GM12878 (cell line): ENCODE data around the gene ATP2A1. TPM values are rescaled to one million over a fixed set of nuclear protein-coding genes. Genes with fewer than 3 reads are reported as not detected.

Experiments
- ATAC-seq: fragments of 200-7000 bp; cut with Tn5 transposase; 3 replicates; pipeline ENCODE4 v1.9.1; 2020; ENCODE audit warnings: mild to moderate bottlenecking, moderate library complexity
- BruUV-seq: library from RNA; stranded (reverse); fragments of 400-500 nt; replicated peaks from 2 replicates; lab custom pipeline; 2021; lab: Mats Ljungman, UMichigan
- CTCF ChIA-PET: fragments of 300-600 bp; sonication (Branson Sonifier 250); formaldehyde crosslinking; extraction: SDS; loops from one replicate; lab custom pipeline; 2021; ENCODE audit warnings: inconsistent platforms; lab: Yijun Ruan, JAX
- POLR2A ChIA-PET: fragments of 350-600 bp; formaldehyde crosslinking; extraction: SDS; loops from one replicate; lab custom pipeline; 2021; ENCODE audit warnings: inconsistent platforms; lab: Charles Lee
- RAD21 ChIA-PET: fragments of 300-600 bp; sonication (Branson Sonifier 250); formaldehyde crosslinking; loops from one replicate; lab custom pipeline; 2023; ENCODE audit warnings: antibody characterized with exemption; ENCODE audit not compliant: unreplicated experiment; lab: Charles Lee
- SMC1A ChIA-PET: fragments of 300-600 bp; sonication (Branson Sonifier 250); formaldehyde crosslinking; loops from one replicate; lab custom pipeline; 2023; ENCODE audit not compliant: unreplicated experiment, uncharacterized antibody; lab: Charles Lee
- DNase-seq: peaks from one replicate; pipeline ENCODE4 v3.0.0-alpha.2; 2011; ENCODE audit warnings: low read depth, low spot score
- FAIRE-seq: peaks from 3 replicates; lab custom pipeline; 2011; peaks lifted over from hg19 to GRCh38; lab: Jason Lieb, UNC
- H2AFZ ChIP-seq: 2 replicates; pipeline ENCODE4 v1.6.0; 2011; ENCODE audit warnings: low read depth, low read length, control low read depth; ENCODE audit not compliant: control insufficient read depth
- H3K27ac ChIP-seq: 2 replicates; pipeline ENCODE4 v1.5.1; 2011; ENCODE audit warnings: control low read depth; ENCODE audit not compliant: control insufficient read depth, insufficient read depth
- H3K27me3 ChIP-seq, 2 experiments: replicated peaks in 1 of 2; 2 replicates each; pipeline versions ENCODE4 v1.6.0 to v1.6.1; 2011; ENCODE audit warnings: low read length in 1 of 2; ENCODE audit not compliant: control insufficient read depth in 2 of 2, insufficient read depth in 2 of 2
- H3K36me3 ChIP-seq, 2 experiments: 2 replicates each; pipeline ENCODE4 v1.5.1; 2011; ENCODE audit warnings: low read length in 1 of 2; ENCODE audit not compliant: control insufficient read depth in 2 of 2, insufficient read depth in 2 of 2
- H3K4me1 ChIP-seq: 2 replicates; pipeline ENCODE4 v1.6.1; 2011; ENCODE audit warnings: mild to moderate bottlenecking, low read length, moderate library complexity, mixed read lengths; ENCODE audit not compliant: control insufficient read depth, insufficient read depth
- H3K4me2 ChIP-seq: 2 replicates; pipeline ENCODE4 v1.6.0; 2011; ENCODE audit warnings: control low read depth; ENCODE audit not compliant: control insufficient read depth, insufficient read depth
- H3K4me3 ChIP-seq: fragments of 200-600 bp; sonication (generic); 2 replicates; pipeline ENCODE4 v1.5.1; 2016
- H3K79me2 ChIP-seq: 2 replicates; pipeline ENCODE4 v1.6.0; 2011; ENCODE audit warnings: low read length; ENCODE audit not compliant: control insufficient read depth, insufficient read depth
- H3K9ac ChIP-seq: 2 replicates; pipeline ENCODE4 v1.8.0; 2011; ENCODE audit warnings: low read length, control low read depth, mixed read lengths; ENCODE audit not compliant: control insufficient read depth, insufficient read depth
- H3K9me3 ChIP-seq: replicated peaks from 3 replicates; pipeline ENCODE4 v1.5.1; 2011; ENCODE audit warnings: mild to moderate bottlenecking, low read length; ENCODE audit not compliant: control insufficient read depth, insufficient read depth
- H4K20me1 ChIP-seq: 2 replicates; pipeline ENCODE4 v1.6.0; 2011; ENCODE audit not compliant: control insufficient read depth, insufficient read depth
- CHD2 ChIP-seq: IDR thresholded peaks from 2 replicates; pipeline ENCODE4 v1.6.1; 2011; ENCODE audit warnings: low read depth, low read length, improper control_type of control experiment, borderline replicate concordance
- FOXK2 ChIP-seq: fragments of 450-650 bp; IDR thresholded peaks from 2 replicates; pipeline ENCODE4 v1.6.1; 2017; ENCODE audit warnings: mild to moderate bottlenecking, moderate library complexity
- IRF4 ChIP-seq: IDR thresholded peaks from 2 replicates; pipeline ENCODE4 v1.6.1; 2011; ENCODE audit warnings: low read depth, low read length
- POLR2A ChIP-seq: IDR thresholded peaks from 2 replicates; pipeline ENCODE4 v1.6.1; 2011; ENCODE audit warnings: low read depth, mild to moderate bottlenecking, low read length
- SIN3A ChIP-seq: IDR thresholded peaks from 2 replicates; pipeline ENCODE4 v1.6.1; 2012; ENCODE audit warnings: low read depth, low read length, improper control_type of control experiment
- SREBF1 ChIP-seq: IDR thresholded peaks from 2 replicates; pipeline ENCODE4 v1.6.1; 2012; ENCODE audit warnings: mild to moderate bottlenecking, low read length
- YBX1 ChIP-seq: fragments of 450-650 bp; IDR thresholded peaks from 2 replicates; pipeline ENCODE4 v1.6.1; 2016; ENCODE audit warnings: antibody characterized with exemption
- ZBTB11 ChIP-seq: fragments of 450-650 bp; formaldehyde crosslinking; IDR thresholded peaks from 2 replicates; pipeline ENCODE4 v1.5.0; 2022; ENCODE audit warnings: mild to moderate bottlenecking, missing genetic modification characterization
- ZBTB33 ChIP-seq: fragments of 450-650 bp; IDR thresholded peaks from 2 replicates; pipeline ENCODE4 v1.6.1; 2017; ENCODE audit warnings: mild to moderate bottlenecking
- WGBS: methylation state at CpG from one replicate; pipeline ENCODE4 v1.1.6; 2016; ENCODE audit warnings: low lambda C conversion rate; ENCODE audit not compliant: insufficient replicate concordance, insufficient coverage; ENCODE audit errors: missing lambda C conversion rate; 5-methylcytosine and 5-hydroxymethylcytosine counted together
- in situ Hi-C: fragments of 300-500 bp; cut with MboI; formaldehyde crosslinking; loops from 9 replicates; pipeline ENCODE4 v1.14.3; 2018; ENCODE audit warnings: mixed read lengths
- intact Hi-C: fragments of 100-400 bp; cut with micrococcal nuclease; formaldehyde crosslinking; loops from one replicate; pipeline ENCODE4 v1.14.2; 2022; ENCODE audit not compliant: unreplicated experiment
- polyA plus RNA-seq, 11 experiments: library from polyadenylated mRNA; depleted of rRNA in 4 of 11; unstranded in 6 of 11; stranded (reverse) in 5 of 11; fragments of >200 nt; fragmentation: Nextera tagmentation in 4 of 11; fragmentation: Illumina TruSeq in 1 of 11; extraction: Ambion mirVana in 4 of 11; extraction: Trizol in 1 of 11; gene quantifications; 1 replicate in 1 of 11; 2 replicates in 10 of 11; pipeline versions ENCODE4 v1.2.1 to v1.2.3, GENCODE V29; 2011 to 2016; ENCODE audit warnings: inconsistent platforms in 2 of 11, missing spikeins in 2 of 11, low read depth in 1 of 11
- total RNA-seq, 4 experiments: library from RNA; depleted of rRNA in 3 of 4; stranded (reverse); fragments of >200 nt in 3 of 4; fragmentation: Illumina TruSeq in 1 of 4; extraction: Trizol in 1 of 4; gene quantifications; 2 replicates each; pipeline versions ENCODE4 v1.2.1 to v1.2.3, GENCODE V29; 2013 to 2021

Gene ATP2A1
- total and polyA plus RNA-seq, 10 of the 15 experiments (the other 5 are each of a cell fraction or from before 2014, with no cell fraction given): 0.13 to 1.7 (median 0.88) TPM

GRCh38 chr16:28900601-28901000 lies 22.3 kb downstream of the ATP2A1 start:
- CTCF ChIA-PET: interaction anchor here (0.9 kb wide), 1 partner anchor 44 kb away, joined by 4 read pairs; no protein-coding TSS in a partner anchor
- BruUV-seq: no TSS peak
- Histone ChIP-seq H3K9me3 (no peaks in the 10 kb centered on the region), H3K4me2 (no peak overlapping the region), H3K27ac (no peak overlapping the region)
- POLR2A ChIA-PET: interaction anchor here (0.8 kb wide), 1 partner anchor 9 kb away, joined by 4 read pairs; no protein-coding TSS in a partner anchor
- ATAC-seq: no peak
- RAD21 ChIA-PET: no interaction called here
- TF ChIP-seq POLR2A: peak; percentile 52; the same call in 1 of the 2 replicates
- TF ChIP-seq YBX1: no peak
- TF ChIP-seq, all 136 proteins: peak for 1
- FAIRE-seq (no peak), DNase-seq (no peak)
- Histone ChIP-seq H3K79me2 (no peaks in the 10 kb centered on the region), H3K27me3 (no peaks in the 10 kb centered on the region), H4K20me1 (no peaks in the 10 kb centered on the region), H2AFZ (no peak overlapping the region), H3K4me1 (no peaks in the 10 kb centered on the region; the same call in 1 of the 2 replicates), H3K9ac (no peak overlapping the region), H3K36me3 (peaks cover 0 to 2% of the 10 kb centered on the region in 2 experiments; a peak in 2 of 4 replicates), H3K4me3 (no peak overlapping the region)
- in situ Hi-C loops (no loop called here), intact Hi-C loops (no loop called here)
- 98% methylated on average over 25 of the region's 25 CpGs for WGBS
- SMC1A ChIA-PET: interaction anchor here (1.4 to 2.4 kb wide), 2 partner anchors 10 to 23 kb away, joined by 4 to 7 read pairs; no protein-coding TSS in a partner anchor

GRCh38 chr16:28901862-28902261 lies 23.6 kb downstream of the ATP2A1 start:
- BruUV-seq: no TSS peak
- H3K9me3 ChIP-seq: no peaks in the 10 kb centered on the region
- WGBS: 82% methylated on average over 13 of the region's 15 CpGs
- in situ Hi-C loops (no loop called here), intact Hi-C loops (no loop called here)
- DNase-seq: no peak
- RAD21 ChIA-PET: no interaction called here
- no peaks in the 10 kb centered on the region for H3K79me2 ChIP-seq
- POLR2A ChIA-PET: no interaction called here
- no peaks in the 10 kb centered on the region for H3K27me3 ChIP-seq
- no peak overlapping the region for H3K9ac ChIP-seq
- no peak overlapping the region for H3K27ac ChIP-seq
- no peak overlapping the region for H3K4me2 ChIP-seq
- no peaks in the 10 kb centered on the region for H3K4me1 ChIP-seq
- FAIRE-seq: no peak
- no peaks in the 10 kb centered on the region for H4K20me1 ChIP-seq
- peaks cover 0 to 5% of the 10 kb centered on the region in 2 experiments; a peak in 2 of 4 replicates for H3K36me3 ChIP-seq
- H2AFZ ChIP-seq: no peak overlapping the region
- CTCF ChIA-PET: interaction anchor here (1.2 kb wide), 1 partner anchor 43 kb away, joined by 3 read pairs; no protein-coding TSS in a partner anchor
- SMC1A ChIA-PET: no interaction called here
- ATAC-seq: no peak
- H3K4me3 ChIP-seq: no peak overlapping the region
- TF ChIP-seq FOXK2: no peak
- no peak for TF ChIP-seq ZBTB11 (CRISPR knock-in tag)
- TF ChIP-seq SIN3A: no peak
- TF ChIP-seq SREBF1: no peak
- no peak for TF ChIP-seq IRF4
- TF ChIP-seq CHD2: no peak
- TF ChIP-seq ZBTB33: no peak
